ENCODE data around the gene WWOX. TPM values are rescaled to one million over a fixed set of nuclear protein-coding genes. Genes with fewer than 3 reads are reported as not detected.

The WWOX gene
- total RNA-seq, 1 donor from 2014 or later = 16.1 TPM

- Mint-ChIP-seq H3K27me3 (no peaks in the 10 kb centered on the region), H3K27ac (no peak overlapping the region), H3K4me1 (no peaks in the 10 kb centered on the region), H3K36me3 (ENCODE audit: low read depth) (no peaks in the 10 kb centered on the region), H3K9me3 (no peaks in the 10 kb centered on the region), H3K4me3 (no peak overlapping the region)
- DNase-seq = no peak
- intact Hi-C loops (cut with micrococcal nuclease) = no loop called here
Measured at GRCh38 chr16:78460428-78460827, 361.0 kb downstream of the WWOX start.

- intact Hi-C loops (cut with micrococcal nuclease) = no loop called here
- H3K4me3 Mint-ChIP-seq = no peak overlapping the region
- no peaks in the 10 kb centered on the region for H3K27me3 Mint-ChIP-seq
- DNase-seq = no peak
- H3K36me3 Mint-ChIP-seq (ENCODE audit: low read depth) = no peaks in the 10 kb centered on the region
- H3K9me3 Mint-ChIP-seq = no peaks in the 10 kb centered on the region
- H3K27ac Mint-ChIP-seq = no peak overlapping the region
- H3K4me1 Mint-ChIP-seq = no peaks in the 10 kb centered on the region
Measured at GRCh38 chr16:78461087-78461486, 361.6 kb downstream of the WWOX start.

GRCh38 chr16:78461496-78462287, 362.2 kb downstream of the WWOX start:
- H3K4me1 Mint-ChIP-seq = no peaks in the 10 kb centered on the region
- no peak overlapping the region for H3K27ac Mint-ChIP-seq
- no peaks in the 10 kb centered on the region for H3K9me3 Mint-ChIP-seq
- no peak for DNase-seq
- intact Hi-C loops (cut with micrococcal nuclease) = no loop called here
- H3K4me3 Mint-ChIP-seq = no peak overlapping the region
- no peaks in the 10 kb centered on the region for H3K36me3 Mint-ChIP-seq (ENCODE audit: low read depth)
- H3K27me3 Mint-ChIP-seq = no peaks in the 10 kb centered on the region

- H3K4me3 Mint-ChIP-seq = no peak overlapping the region
- H3K36me3 Mint-ChIP-seq (ENCODE audit: low read depth) = no peaks in the 10 kb centered on the region
- no peaks in the 10 kb centered on the region for H3K9me3 Mint-ChIP-seq
- no peak for DNase-seq
- H3K27ac Mint-ChIP-seq = no peak overlapping the region
- H3K4me1 Mint-ChIP-seq = no peaks in the 10 kb centered on the region
- H3K27me3 Mint-ChIP-seq = no peaks in the 10 kb centered on the region
- intact Hi-C loops (cut with micrococcal nuclease) = no loop called here
Measured at GRCh38 chr16:78462288-78463208, 363.1 kb downstream of the WWOX start.

GRCh38 chr16:78463591-78463990, 364.1 kb downstream of the WWOX start:
- H3K27me3 Mint-ChIP-seq = no peaks in the 10 kb centered on the region
- no peaks in the 10 kb centered on the region for H3K9me3 Mint-ChIP-seq
- intact Hi-C loops (cut with micrococcal nuclease) = no loop called here
- no peak overlapping the region for H3K27ac Mint-ChIP-seq
- H3K4me1 Mint-ChIP-seq = no peaks in the 10 kb centered on the region
- H3K4me3 Mint-ChIP-seq = no peak overlapping the region
- no peak for DNase-seq
- H3K36me3 Mint-ChIP-seq (ENCODE audit: low read depth) = no peaks in the 10 kb centered on the region

- Mint-ChIP-seq H3K9me3 (no peaks in the 10 kb centered on the region), H3K27me3 (no peaks in the 10 kb centered on the region), H3K4me1 (no peaks in the 10 kb centered on the region), H3K36me3 (ENCODE audit: low read depth) (no peaks in the 10 kb centered on the region), H3K27ac (no peak overlapping the region), H3K4me3 (no peak overlapping the region)
- intact Hi-C loops (cut with micrococcal nuclease) = no loop called here
- no peak for DNase-seq
Measured at GRCh38 chr16:78464833-78465232, 365.4 kb downstream of the WWOX start.

- no peak for DNase-seq
- no peak overlapping the region for H3K27ac Mint-ChIP-seq
- H3K9me3 Mint-ChIP-seq = no peaks in the 10 kb centered on the region
- H3K4me1 Mint-ChIP-seq = no peaks in the 10 kb centered on the region
- no peak overlapping the region for H3K4me3 Mint-ChIP-seq
- intact Hi-C loops (cut with micrococcal nuclease) = no loop called here
- no peaks in the 10 kb centered on the region for H3K27me3 Mint-ChIP-seq
- no peaks in the 10 kb centered on the region for H3K36me3 Mint-ChIP-seq (ENCODE audit: low read depth)
Measured at GRCh38 chr16:78465730-78466129, 366.3 kb downstream of the WWOX start.

- H3K4me3 Mint-ChIP-seq = no peak overlapping the region
- DNase-seq = no peak
- no peaks in the 10 kb centered on the region for H3K27me3 Mint-ChIP-seq
- intact Hi-C loops (cut with micrococcal nuclease) = no loop called here
- no peaks in the 10 kb centered on the region for H3K4me1 Mint-ChIP-seq
- no peak overlapping the region for H3K27ac Mint-ChIP-seq
- no peaks in the 10 kb centered on the region for H3K9me3 Mint-ChIP-seq
- H3K36me3 Mint-ChIP-seq (ENCODE audit: low read depth) = no peaks in the 10 kb centered on the region
Measured at GRCh38 chr16:78469787-78470186, 370.3 kb downstream of the WWOX start.

GRCh38 chr16:78473031-78473699, 373.7 kb downstream of the WWOX start:
- no peak overlapping the region for H3K4me3 Mint-ChIP-seq
- no peaks in the 10 kb centered on the region for H3K36me3 Mint-ChIP-seq (ENCODE audit: low read depth)
- no peak overlapping the region for H3K27ac Mint-ChIP-seq
- H3K27me3 Mint-ChIP-seq = no peaks in the 10 kb centered on the region
- intact Hi-C loops (cut with micrococcal nuclease) = no loop called here
- no peaks in the 10 kb centered on the region for H3K9me3 Mint-ChIP-seq
- no peaks in the 10 kb centered on the region for H3K4me1 Mint-ChIP-seq
- DNase-seq = no peak

- H3K27ac Mint-ChIP-seq = no peak overlapping the region
- no peaks in the 10 kb centered on the region for H3K36me3 Mint-ChIP-seq (ENCODE audit: low read depth)
- no peaks in the 10 kb centered on the region for H3K9me3 Mint-ChIP-seq
- H3K4me1 Mint-ChIP-seq = no peaks in the 10 kb centered on the region
- intact Hi-C loops (cut with micrococcal nuclease) = no loop called here
- no peaks in the 10 kb centered on the region for H3K27me3 Mint-ChIP-seq
- H3K4me3 Mint-ChIP-seq = no peak overlapping the region
- DNase-seq = no peak
Measured at GRCh38 chr16:78474762-78475161, 375.3 kb downstream of the WWOX start.

GRCh38 chr16:78476615-78477014, 377.2 kb downstream of the WWOX start:
- H3K4me3 Mint-ChIP-seq = no peak overlapping the region
- intact Hi-C loops (cut with micrococcal nuclease) = no loop called here
- H3K27ac Mint-ChIP-seq = no peak overlapping the region
- H3K36me3 Mint-ChIP-seq (ENCODE audit: low read depth) = no peaks in the 10 kb centered on the region
- no peaks in the 10 kb centered on the region for H3K27me3 Mint-ChIP-seq
- no peak for DNase-seq
- no peaks in the 10 kb centered on the region for H3K4me1 Mint-ChIP-seq
- H3K9me3 Mint-ChIP-seq = no peaks in the 10 kb centered on the region

- intact Hi-C loops (cut with micrococcal nuclease) = no loop called here
- DNase-seq = no peak
- no peaks in the 10 kb centered on the region for H3K9me3 Mint-ChIP-seq
- no peak overlapping the region for H3K4me3 Mint-ChIP-seq
- H3K36me3 Mint-ChIP-seq (ENCODE audit: low read depth) = no peaks in the 10 kb centered on the region
- H3K27ac Mint-ChIP-seq = no peak overlapping the region
- no peaks in the 10 kb centered on the region for H3K27me3 Mint-ChIP-seq
- H3K4me1 Mint-ChIP-seq = no peaks in the 10 kb centered on the region
Measured at GRCh38 chr16:78478267-78478861, 378.9 kb downstream of the WWOX start.

- H3K4me3 Mint-ChIP-seq = no peak overlapping the region
- no peaks in the 10 kb centered on the region for H3K36me3 Mint-ChIP-seq (ENCODE audit: low read depth)
- H3K27me3 Mint-ChIP-seq = no peaks in the 10 kb centered on the region
- H3K9me3 Mint-ChIP-seq = no peaks in the 10 kb centered on the region
- no peaks in the 10 kb centered on the region for H3K4me1 Mint-ChIP-seq
- H3K27ac Mint-ChIP-seq = no peak overlapping the region
- DNase-seq = no peak
- intact Hi-C loops (cut with micrococcal nuclease) = no loop called here
Measured at GRCh38 chr16:78479723-78480122, 380.3 kb downstream of the WWOX start.

GRCh38 chr16:78480588-78480987, 381.1 kb downstream of the WWOX start:
- Mint-ChIP-seq H3K36me3 (ENCODE audit: low read depth) (no peaks in the 10 kb centered on the region), H3K9me3 (no peaks in the 10 kb centered on the region), H3K27me3 (no peaks in the 10 kb centered on the region), H3K4me3 (no peak overlapping the region), H3K27ac (no peak overlapping the region), H3K4me1 (no peaks in the 10 kb centered on the region)
- no peak for DNase-seq
- intact Hi-C loops (cut with micrococcal nuclease) = no loop called here
